Fibroblast of lung (primary cell): ENCODE results near the gene HSPG2.

ENCODE experiments used
- EZH2 ChIP-seq: IDR thresholded peaks from 2 replicates; pipeline ENCODE4 v1.5.1; 2012; ENCODE audit warnings: low read length, control low read depth, mild to moderate bottlenecking; ENCODE audit errors: missing control alignments
- TF ChIP-seq, protein P1 (sequence below), 2 donors: IDR thresholded peaks in 1 of 2; conservative IDR thresholded peaks in 1 of 2; 1 replicate in 1 of 2; 2 replicates in 1 of 2; pipeline ENCODE4 v1.5.1; 2011 to 2012; ENCODE audit warnings: low read length in 2 of 2, control low read depth in 1 of 2, inconsistent platforms in 1 of 2, low read depth in 1 of 2, mild to moderate bottlenecking in 1 of 2

- TF ChIP-seq, protein P1, sequence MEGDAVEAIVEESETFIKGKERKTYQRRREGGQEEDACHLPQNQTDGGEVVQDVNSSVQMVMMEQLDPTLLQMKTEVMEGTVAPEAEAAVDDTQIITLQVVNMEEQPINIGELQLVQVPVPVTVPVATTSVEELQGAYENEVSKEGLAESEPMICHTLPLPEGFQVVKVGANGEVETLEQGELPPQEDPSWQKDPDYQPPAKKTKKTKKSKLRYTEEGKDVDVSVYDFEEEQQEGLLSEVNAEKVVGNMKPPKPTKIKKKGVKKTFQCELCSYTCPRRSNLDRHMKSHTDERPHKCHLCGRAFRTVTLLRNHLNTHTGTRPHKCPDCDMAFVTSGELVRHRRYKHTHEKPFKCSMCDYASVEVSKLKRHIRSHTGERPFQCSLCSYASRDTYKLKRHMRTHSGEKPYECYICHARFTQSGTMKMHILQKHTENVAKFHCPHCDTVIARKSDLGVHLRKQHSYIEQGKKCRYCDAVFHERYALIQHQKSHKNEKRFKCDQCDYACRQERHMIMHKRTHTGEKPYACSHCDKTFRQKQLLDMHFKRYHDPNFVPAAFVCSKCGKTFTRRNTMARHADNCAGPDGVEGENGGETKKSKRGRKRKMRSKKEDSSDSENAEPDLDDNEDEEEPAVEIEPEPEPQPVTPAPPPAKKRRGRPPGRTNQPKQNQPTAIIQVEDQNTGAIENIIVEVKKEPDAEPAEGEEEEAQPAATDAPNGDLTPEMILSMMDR (conservative IDR thresholded peaks at IDR 0.05 in 1 of 2, IDR thresholded peaks at IDR 0.05 in 1 of 2; ENCODE audit: low read depth in 1 of 2, low read length in 2 of 2), result no peak
- no peak for TF ChIP-seq EZH2
These were observed 24.2 kb upstream of the HSPG2 start for GRCh38 chr1:21961337-21961736.
